Measurements from ENCODE around the gene GLUL.

Gene GLUL

GRCh38 chr1:182332261-182333060 lies 59.1 kb downstream of the GLUL start:
- no peak for TF ChIP-seq CTCF (IDR thresholded peaks at IDR 0.05; ENCODE audit: control insufficient read depth, insufficient read depth, low read depth, low read length, missing control alignments)
- no peak overlapping the region for H3K4me3 ChIP-seq (ENCODE audit: control insufficient read depth, low read depth, low read length)
- no peak for DNase-seq (ENCODE audit: low read depth)
